Natural killer cell treated with Interleukin-12 subunit alpha and Interleukin-12 subunit beta and Interleukin-15 and Interleukin-18, amount 100 ng/mL, for 72 hours (primary cell): ENCODE data around the gene WDCP. TPM values are rescaled to one million over a fixed set of nuclear protein-coding genes. Genes with fewer than 3 reads are reported as not detected.

ENCODE experiments used
- ATAC-seq, 2 donors: fragments of 150-1000 bp; cut with Tn5 transposase in 1 of 2; sonication (Bioruptor Pico), chemical (Tn5 transposase) in 1 of 2; 2 replicates each; pipeline ENCODE4 v1.10.0; 2021
- DNase-seq: peaks from one replicate; pipeline ENCODE4 v3.0.0; 2022; ENCODE audit warnings: low spot score
- H3K27ac Mint-ChIP-seq, 2 donors: 1 replicate in 1 of 2; 2 replicates in 1 of 2; pipeline ENCODE4 v1.8.0; 2022; ENCODE audit warnings: mixed read lengths in 2 of 2, mild to moderate bottlenecking in 1 of 2, moderate library complexity in 1 of 2
- H3K27me3 Mint-ChIP-seq, 2 donors: 1 replicate in 1 of 2; 2 replicates in 1 of 2; pipeline ENCODE4 v1.8.0; 2022; ENCODE audit warnings: mixed read lengths in 2 of 2
- H3K36me3 Mint-ChIP-seq: one replicate; pipeline ENCODE4 v1.8.0; 2022; ENCODE audit warnings: mixed read lengths
- H3K4me1 Mint-ChIP-seq, 2 donors: 1 replicate in 1 of 2; 2 replicates in 1 of 2; pipeline ENCODE4 v1.8.0; 2022; ENCODE audit warnings: low read depth in 2 of 2, mixed read lengths in 2 of 2, mild to moderate bottlenecking in 1 of 2
- H3K4me3 Mint-ChIP-seq: one replicate; pipeline ENCODE4 v1.8.0; 2022; ENCODE audit warnings: mixed read lengths
- H3K9me3 Mint-ChIP-seq: 2 replicates; pipeline ENCODE4 v1.8.0; 2022; ENCODE audit warnings: mixed read lengths
- total RNA-seq, 2 donors: library from RNA; stranded (reverse); gene quantifications; one replicate each; pipeline ENCODE4 v1.2.3, GENCODE V29; 2022

WDCP gene
- total RNA-seq, 2 donors from 2014 or later = 20.8 to 26.3 TPM

DNA sequence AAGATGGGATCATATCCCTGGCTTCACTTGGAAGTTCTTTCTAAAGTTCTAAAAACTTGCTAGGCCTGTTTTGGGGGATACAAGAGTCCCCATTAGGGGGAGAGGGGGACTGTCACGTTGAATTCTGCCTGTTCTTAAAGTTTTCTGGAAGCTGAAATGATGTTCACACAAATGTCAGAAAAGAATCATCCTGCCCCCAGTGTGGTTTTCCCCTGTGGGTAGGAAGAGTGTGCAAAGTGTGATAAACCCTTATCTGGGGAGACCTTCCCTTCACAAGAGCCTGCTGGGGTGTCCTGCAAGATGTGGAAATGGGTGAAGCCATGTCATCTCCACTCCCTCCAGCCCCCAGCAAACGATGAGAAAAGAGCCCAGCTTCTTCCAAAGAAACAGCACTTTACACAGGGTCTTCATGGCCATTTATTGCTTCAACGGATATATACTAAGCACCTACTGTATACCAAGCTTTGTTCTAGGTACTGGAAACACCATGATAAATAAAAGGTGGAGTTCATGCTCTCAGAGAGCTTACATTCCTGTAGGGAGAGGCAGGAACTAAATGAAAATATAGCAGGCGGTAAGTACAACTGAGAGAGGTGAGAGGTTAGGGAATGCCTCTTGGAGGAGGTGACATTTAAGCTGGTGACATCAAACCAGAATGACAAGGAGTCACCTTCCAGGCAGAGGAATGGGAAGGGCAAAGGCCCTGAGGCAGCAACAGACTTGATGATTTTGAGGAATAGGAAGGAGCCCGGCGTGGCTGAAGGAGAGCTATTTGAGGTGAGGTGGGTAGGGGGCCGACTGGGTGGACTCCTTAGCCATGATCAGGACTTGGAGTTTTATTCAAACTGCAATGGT is 35.7 kb downstream of the WDCP start:
- no peak overlapping the region for H3K27ac Mint-ChIP-seq
- DNase-seq = no peak
- ATAC-seq = no peak
- no peaks in the 10 kb centered on the region for H3K36me3 Mint-ChIP-seq
- H3K9me3 Mint-ChIP-seq = no peaks in the 10 kb centered on the region
- H3K4me3 Mint-ChIP-seq = peak overlapping the region; percentile 11
- peaks cover 9 to 13% of the 10 kb centered on the region in 2 donors for H3K4me1 Mint-ChIP-seq
- peaks cover 8 to 11% of the 10 kb centered on the region in 2 donors for H3K27me3 Mint-ChIP-seq

DNA sequence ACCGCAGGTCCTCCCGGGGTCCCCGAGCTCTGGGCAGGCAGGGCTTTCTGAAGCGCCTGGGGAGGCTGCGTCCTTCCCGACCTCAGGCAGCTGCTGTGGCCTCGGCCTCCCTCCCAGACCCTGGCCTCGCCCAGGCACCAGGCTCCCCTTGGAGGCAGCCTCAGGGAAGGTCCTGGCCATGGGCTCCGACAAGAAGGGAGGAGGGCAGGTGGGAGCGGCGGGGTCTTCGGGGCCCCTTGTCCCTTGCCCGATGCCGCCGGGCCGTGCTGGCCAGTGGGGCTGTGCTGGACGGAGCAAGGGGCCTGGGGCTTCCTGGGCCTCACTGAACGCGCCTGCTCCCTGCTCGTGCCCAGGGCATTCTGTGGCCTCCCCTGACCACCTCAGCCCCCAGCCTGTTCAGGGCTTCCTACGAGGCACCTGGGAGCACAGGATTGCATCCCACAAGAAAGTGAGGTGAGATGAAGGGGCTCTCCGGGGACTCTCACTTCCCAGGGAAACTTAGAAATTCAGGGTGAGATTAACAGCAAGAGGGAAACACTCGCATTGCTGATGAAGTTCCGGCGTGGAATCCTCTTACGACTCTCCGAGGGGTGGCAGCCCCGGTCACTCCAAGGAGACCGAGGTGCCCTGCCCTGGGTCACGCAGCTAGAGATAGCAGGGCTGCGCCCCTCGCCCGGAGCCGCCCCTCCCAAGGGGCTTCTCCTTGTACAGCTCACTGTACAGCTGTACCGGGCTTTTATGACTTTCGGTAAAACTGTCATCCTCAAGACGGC is 36.5 kb downstream of the WDCP start:
- no peak for DNase-seq
- Mint-ChIP-seq H3K27ac (no peak overlapping the region), H3K9me3 (no peaks in the 10 kb centered on the region), H3K4me1 (peaks cover 9 to 13% of the 10 kb centered on the region in 2 donors), H3K4me3 (no peak overlapping the region), H3K27me3 (peaks cover 8 to 11% of the 10 kb centered on the region in 2 donors), H3K36me3 (no peaks in the 10 kb centered on the region)
- ATAC-seq = peak; percentile 11 to 59

- Mint-ChIP-seq H3K36me3 (no peaks in the 10 kb centered on the region), H3K9me3 (no peaks in the 10 kb centered on the region), H3K4me3 (no peak within 1 kb of the TSS), H3K4me1 (peaks cover 9 to 13% of the 10 kb centered on the region in 2 donors), H3K27ac (no peak within 1 kb of the TSS), H3K27me3 (peaks cover 8 to 11% of the 10 kb centered on the region in 2 donors)
- no peak for DNase-seq
- ATAC-seq = peak; percentile 44 to 49
These were observed 37.3 kb downstream of the WDCP start, which contains the start of gene MFSD2B for GRCh38 chr2:24009680-24010476. TSS of gene MFSD2B (plus strand) at chr2:24010085. CDS start at chr2:24010097, 12 bp downstream.

DNA sequence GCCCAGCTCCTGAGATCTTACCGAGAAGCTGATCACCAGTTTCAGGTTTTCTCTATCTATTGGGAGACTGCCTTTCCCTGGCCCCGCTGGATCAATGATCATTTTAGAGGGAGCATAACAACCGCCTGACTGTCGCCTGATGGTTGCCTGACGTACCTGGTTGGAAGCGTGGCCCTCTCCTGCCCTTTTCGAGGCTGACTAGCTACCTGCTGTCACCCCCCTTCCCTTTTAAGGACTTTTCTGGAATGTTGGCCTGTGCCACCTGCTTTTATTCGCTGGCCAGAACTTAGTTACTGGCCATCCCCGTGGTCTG is 37.9 kb downstream of the WDCP start:
- DNase-seq (no peak), ATAC-seq (no peak)
- Mint-ChIP-seq H3K4me1 (peaks cover 9 to 13% of the 10 kb centered on the region in 2 donors), H3K27ac (no peak overlapping the region), H3K4me3 (no peak overlapping the region), H3K27me3 (peaks cover 8 to 11% of the 10 kb centered on the region in 2 donors), H3K9me3 (no peaks in the 10 kb centered on the region), H3K36me3 (no peaks in the 10 kb centered on the region)

DNA sequence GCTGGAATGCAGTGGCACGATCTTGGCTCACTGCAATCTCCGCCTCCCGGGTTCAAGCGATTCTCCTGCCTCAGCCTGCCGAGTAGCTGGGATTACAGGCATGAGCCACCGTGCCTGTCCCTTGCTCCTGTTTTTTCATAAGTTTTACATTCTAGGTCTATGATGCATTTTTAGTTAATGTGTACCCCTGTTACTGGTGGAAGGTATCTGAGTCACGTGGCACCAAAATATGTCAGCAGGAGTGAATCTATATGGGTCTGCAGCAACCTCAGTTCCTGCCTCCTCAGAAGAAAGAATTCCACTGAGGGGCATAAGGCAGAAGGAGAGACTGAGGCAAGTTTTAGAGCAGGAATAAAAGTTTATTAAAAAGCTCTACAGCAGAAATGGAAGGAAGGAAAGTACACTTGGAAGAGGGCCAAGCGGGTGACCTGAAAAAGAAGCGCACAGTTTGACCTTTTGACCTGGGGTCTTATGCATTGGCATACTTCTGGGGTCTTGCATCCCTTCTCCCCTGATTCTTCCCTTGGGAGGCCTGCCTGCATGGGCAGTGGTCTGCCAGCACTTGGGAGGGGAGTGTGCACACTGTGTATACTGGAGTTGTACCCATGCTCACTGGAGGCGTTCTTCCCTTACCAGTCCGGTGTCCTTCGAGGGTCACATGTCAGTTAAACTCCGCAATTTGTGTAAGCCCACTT is 38.4 kb downstream of the WDCP start:
- H3K4me1 Mint-ChIP-seq = peaks cover 9 to 13% of the 10 kb centered on the region in 2 donors
- no peak overlapping the region for H3K4me3 Mint-ChIP-seq
- H3K27ac Mint-ChIP-seq = no peak overlapping the region
- DNase-seq = no peak
- no peak for ATAC-seq
- no peaks in the 10 kb centered on the region for H3K36me3 Mint-ChIP-seq
- peaks cover 8 to 11% of the 10 kb centered on the region in 2 donors for H3K27me3 Mint-ChIP-seq
- no peaks in the 10 kb centered on the region for H3K9me3 Mint-ChIP-seq

GRCh38 chr2:24007693-24008092 is 39.5 kb downstream of the WDCP start:
- H3K9me3 Mint-ChIP-seq = no peaks in the 10 kb centered on the region
- H3K4me3 Mint-ChIP-seq = no peak overlapping the region
- H3K36me3 Mint-ChIP-seq = no peaks in the 10 kb centered on the region
- H3K4me1 Mint-ChIP-seq = peaks cover 9 to 13% of the 10 kb centered on the region in 2 donors
- H3K27me3 Mint-ChIP-seq = peaks cover 8% of the 10 kb centered on the region in 2 donors
- no peak for ATAC-seq
- H3K27ac Mint-ChIP-seq = no peak overlapping the region
- DNase-seq = no peak

- H3K27me3 Mint-ChIP-seq = no peaks in the 10 kb centered on the region
- DNase-seq = no peak
- no peak overlapping the region for H3K27ac Mint-ChIP-seq
- no peak overlapping the region for H3K4me3 Mint-ChIP-seq
- H3K36me3 Mint-ChIP-seq = no peaks in the 10 kb centered on the region
- H3K4me1 Mint-ChIP-seq = no peaks in the 10 kb centered on the region
- no peak for ATAC-seq
- no peaks in the 10 kb centered on the region for H3K9me3 Mint-ChIP-seq
These were observed 52.6 kb downstream of the WDCP start for GRCh38 chr2:23994567-23994966.

DNA sequence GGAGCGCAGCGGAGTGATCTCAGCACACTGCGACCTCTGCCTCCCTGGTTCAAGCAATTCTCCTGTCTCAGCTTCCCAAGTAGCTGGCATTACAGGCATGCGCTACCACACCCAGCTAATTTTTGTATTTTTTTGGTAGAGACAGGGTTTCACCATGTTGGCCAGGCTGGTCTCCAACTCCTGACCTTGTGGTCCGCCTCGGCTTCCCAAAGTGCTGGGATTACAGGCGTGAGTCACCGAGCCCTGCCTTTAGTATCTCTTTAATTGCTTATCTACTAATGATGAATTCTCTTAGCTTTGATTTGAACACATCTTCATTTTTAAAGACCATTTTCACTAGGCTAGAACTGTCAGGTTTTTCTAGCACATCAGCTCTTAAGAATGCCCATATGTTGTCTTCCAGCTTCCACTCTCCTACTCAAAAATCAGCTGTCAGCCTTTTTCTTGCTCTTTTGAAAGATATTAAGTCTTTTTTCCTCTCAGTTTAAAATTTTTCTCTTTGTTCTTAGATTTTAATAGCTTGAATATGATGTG is 53.4 kb downstream of the WDCP start:
- DNase-seq = no peak
- Mint-ChIP-seq H3K4me3 (no peak overlapping the region), H3K36me3 (no peaks in the 10 kb centered on the region), H3K4me1 (no peaks in the 10 kb centered on the region), H3K9me3 (no peaks in the 10 kb centered on the region), H3K27me3 (no peaks in the 10 kb centered on the region), H3K27ac (no peak overlapping the region)
- no peak for ATAC-seq

- Mint-ChIP-seq H3K4me3 (no peak overlapping the region), H3K4me1 (no peaks in the 10 kb centered on the region), H3K9me3 (no peaks in the 10 kb centered on the region), H3K36me3 (no peaks in the 10 kb centered on the region), H3K27me3 (no peaks in the 10 kb centered on the region), H3K27ac (no peak overlapping the region)
- DNase-seq (no peak), ATAC-seq (no peak)
These were observed 54.3 kb downstream of the WDCP start for GRCh38 chr2:23992931-23993330.

DNA sequence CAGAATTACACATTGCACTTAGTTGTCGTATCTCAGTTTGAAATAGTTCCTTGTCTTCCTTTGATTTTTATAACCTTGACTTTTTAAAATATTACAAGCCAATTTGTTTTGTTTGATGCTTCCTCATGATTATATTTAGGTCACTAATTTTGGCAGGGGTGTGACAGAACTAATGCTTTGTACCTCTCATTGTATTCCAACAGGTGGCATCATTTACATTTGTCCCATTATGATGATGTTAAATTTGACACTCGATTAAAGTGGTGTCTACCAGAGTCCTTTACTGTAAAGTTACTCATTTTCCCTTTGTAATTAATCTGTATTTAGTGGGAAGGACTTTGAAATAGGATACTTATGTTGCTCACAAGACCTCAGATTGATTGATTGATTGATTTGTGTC is 58.8 kb downstream of the WDCP start:
- Mint-ChIP-seq H3K4me3 (no peak overlapping the region), H3K27ac (no peak overlapping the region), H3K36me3 (no peaks in the 10 kb centered on the region), H3K27me3 (no peaks in the 10 kb centered on the region), H3K9me3 (no peaks in the 10 kb centered on the region), H3K4me1 (no peaks in the 10 kb centered on the region)
- ATAC-seq (no peak), DNase-seq (no peak)
